Glomerular endothelial cell (primary cell): ENCODE data around the gene FKBP15. TPM values are rescaled to one million over a fixed set of nuclear protein-coding genes. Genes with fewer than 3 reads are reported as not detected.

Experiments
- DNase-seq: peaks from one replicate; pipeline ENCODE4 v3.0.0-alpha.2; 2011; ENCODE audit warnings: low read depth, low spot score; ENCODE audit errors: extremely low read depth
- total RNA-seq: library from RNA; depleted of rRNA; stranded (reverse); fragments of >200 nt; gene quantifications from 2 replicates; pipeline ENCODE4 v1.2.3, GENCODE V29; 2015

The FKBP15 gene
- total RNA-seq, 1 donor from 2014 or later: 25.1 TPM

- DNase-seq: no peak
These were observed 35.8 kb downstream of the FKBP15 start for GRCh38 chr9:113185271-113185670.

- DNase-seq: no peak
These were observed 36.5 kb downstream of the FKBP15 start for GRCh38 chr9:113184539-113184938.

- no peak for DNase-seq
These were observed 37.1 kb downstream of the FKBP15 start for GRCh38 chr9:113183956-113184488.

- no peak for DNase-seq
These were observed 39.9 kb downstream of the FKBP15 start for GRCh38 chr9:113181165-113181564.

- no peak for DNase-seq
These were observed 41.2 kb downstream of the FKBP15 start for GRCh38 chr9:113179839-113180238.

GRCh38 chr9:113178087-113178486 lies 43.0 kb downstream of the FKBP15 start:
- DNase-seq: no peak

- DNase-seq: no peak
These were observed 43.8 kb downstream of the FKBP15 start for GRCh38 chr9:113177251-113177650.

- no peak for DNase-seq
These were observed 44.3 kb downstream of the FKBP15 start for GRCh38 chr9:113176803-113177202.

GRCh38 chr9:113173341-113173740 lies 47.7 kb downstream of the FKBP15 start:
- no peak for DNase-seq

- no peak for DNase-seq
These were observed 52.3 kb downstream of the FKBP15 start for GRCh38 chr9:113168809-113169208.

- no peak for DNase-seq
These were observed 55.0 kb downstream of the FKBP15 start for GRCh38 chr9:113166039-113166438.

GRCh38 chr9:113164536-113165300 lies 56.4 kb downstream of the FKBP15 start:
- no peak for DNase-seq

- DNase-seq: no peak
These were observed 58.1 kb downstream of the FKBP15 start for GRCh38 chr9:113163001-113163400.

- no peak for DNase-seq
These were observed 60.5 kb downstream of the FKBP15 start for GRCh38 chr9:113160571-113160970.

- DNase-seq: no peak
These were observed 62.6 kb downstream of the FKBP15 start for GRCh38 chr9:113158446-113158845.

GRCh38 chr9:113156880-113157279 lies 64.2 kb downstream of the FKBP15 start:
- no peak for DNase-seq

GRCh38 chr9:113155911-113156588 lies 65.0 kb downstream of the FKBP15 start:
- DNase-seq: no peak

- DNase-seq: no peak
These were observed 66.1 kb downstream of the FKBP15 start for GRCh38 chr9:113154946-113155345.

GRCh38 chr9:113154471-113154870 lies 66.6 kb downstream of the FKBP15 start:
- no peak for DNase-seq

GRCh38 chr9:113153599-113153998 lies 67.5 kb downstream of the FKBP15 start:
- DNase-seq: no peak

- no peak for DNase-seq
These were observed 68.4 kb downstream of the FKBP15 start for GRCh38 chr9:113152699-113153098.
